ENCODE measurements around the gene HP. TPM values are rescaled to one million over a fixed set of nuclear protein-coding genes. Genes with fewer than 3 reads are reported as not detected.

Gene HP
- total and polyA plus RNA-seq, 2 of the 13 experiments (the other 11 are each of a cell fraction or from before 2014, with no cell fraction given) = 387 to 524 TPM

GRCh38 chr16:72083778-72084404, 29.6 kb downstream of the HP start (continued):
- TF ChIP-seq ZNF275 (CRISPR knock-in tag; IDR thresholded peaks at IDR 0.05; ENCODE audit: borderline replicate concordance) = no peak
- no peak for TF ChIP-seq BCL6 (CRISPR knock-in tag; IDR thresholded peaks at IDR 0.05)
- no peak for TF ChIP-seq HDAC6 (IDR thresholded peaks at IDR 0.05; ENCODE audit: low read depth, low read length)
- no peak for TF ChIP-seq ZNF790 (CRISPR knock-in tag; IDR thresholded peaks at IDR 0.05; ENCODE audit: borderline replicate concordance)
- no peak for TF ChIP-seq ELF3 (CRISPR knock-in tag; IDR thresholded peaks at IDR 0.05)
- TF ChIP-seq ZNF337 (CRISPR knock-in tag; IDR thresholded peaks at IDR 0.05; ENCODE audit: borderline replicate concordance, low read depth) = no peak
- no peak for TF ChIP-seq ZSCAN25 (CRISPR knock-in tag; IDR thresholded peaks at IDR 0.05)
- no peak for TF ChIP-seq ZBTB21 (CRISPR knock-in tag; IDR thresholded peaks at IDR 0.05)
- no peak for TF ChIP-seq PPARG (CRISPR knock-in tag; conservative IDR thresholded peaks at IDR 0.05)
- TF ChIP-seq IKZF5 (CRISPR knock-in tag; IDR thresholded peaks at IDR 0.05) = no peak
- TF ChIP-seq FOXK1 (CRISPR knock-in tag; IDR thresholded peaks at IDR 0.05; ENCODE audit: borderline replicate concordance, low read depth) = peak; percentile 16; the same call in 1 of the 2 replicates
- no peak for TF ChIP-seq ZNF17 (CRISPR knock-in tag; IDR thresholded peaks at IDR 0.05)
- TF ChIP-seq PCBP1 (IDR thresholded peaks at IDR 0.05; ENCODE audit: borderline replicate concordance, low read depth, low read length) = no peak
- TF ChIP-seq STAT5B (CRISPR knock-in tag; IDR thresholded peaks at IDR 0.05) = no peak
- TF ChIP-seq ZNF776 (CRISPR knock-in tag; IDR thresholded peaks at IDR 0.05) = no peak
- no peak for TF ChIP-seq CHCHD3 (CRISPR knock-in tag; IDR thresholded peaks at IDR 0.05)
- TF ChIP-seq ZNF784 (CRISPR knock-in tag; IDR thresholded peaks at IDR 0.05; ENCODE audit: borderline replicate concordance) = no peak
- TF ChIP-seq ZNF383 (CRISPR knock-in tag; IDR thresholded peaks at IDR 0.05; ENCODE audit: borderline replicate concordance) = no peak
- TF ChIP-seq DMTF1 (CRISPR knock-in tag; IDR thresholded peaks at IDR 0.05) = no peak
- TF ChIP-seq ZNF724P (CRISPR knock-in tag; IDR thresholded peaks at IDR 0.05; ENCODE audit: borderline replicate concordance) = no peak
- no peak for TF ChIP-seq TAF15 (IDR thresholded peaks at IDR 0.05; ENCODE audit: low read depth, low read length, poor library complexity, severe bottlenecking)
- TF ChIP-seq ETS1 (CRISPR knock-in tag; IDR thresholded peaks at IDR 0.05) = no peak
- no peak for TF ChIP-seq ZBTB7B (CRISPR knock-in tag; IDR thresholded peaks at IDR 0.05)

Measured in HepG2 (cell line).